CD14-positive monocyte (primary cell): Measurements from ENCODE around the gene KRTCAP3. TPM values are rescaled to one million over a fixed set of nuclear protein-coding genes. Genes with fewer than 3 reads are reported as not detected.

ENCODE experiments used
- DNase-seq, 3 donors: peaks; one replicate each; pipeline ENCODE4 v3.0.0-alpha.2; 2011 to 2022
- H2AFZ ChIP-seq: 2 replicates; pipeline ENCODE4 v1.6.0; 2012; ENCODE audit warnings: mild to moderate bottlenecking, low read depth, low read length, inconsistent platforms; ENCODE audit not compliant: insufficient read depth, poor library complexity, severe bottlenecking
- H3K27ac ChIP-seq, 2 donors: 1 replicate in 1 of 2; 2 replicates in 1 of 2; pipeline ENCODE4 v1.5.1; 2012 to 2013; ENCODE audit warnings: low read length in 2 of 2, control low read depth in 1 of 2, inconsistent platforms in 1 of 2, low read depth in 1 of 2, mild to moderate bottlenecking in 1 of 2
- H3K27me3 ChIP-seq, 2 donors: one replicate each; pipeline versions ENCODE4 v1.6.0 to v1.6.1; 2011 to 2013; ENCODE audit warnings: low read length in 2 of 2; ENCODE audit not compliant: control insufficient read depth in 2 of 2, insufficient read depth in 2 of 2
- H3K36me3 ChIP-seq, 2 donors: replicated peaks in 1 of 2; 1 replicate in 1 of 2; 2 replicates in 1 of 2; pipeline versions ENCODE4 v1.5.1 to v1.6.1; 2012 to 2013; ENCODE audit warnings: low read length in 2 of 2, control low read depth in 1 of 2, inconsistent platforms in 1 of 2, mild to moderate bottlenecking in 1 of 2; ENCODE audit not compliant: insufficient read depth in 2 of 2, control insufficient read depth in 1 of 2
- H3K4me1 ChIP-seq, 2 donors: 1 replicate in 1 of 2; 2 replicates in 1 of 2; pipeline versions ENCODE4 v1.5.1 to v1.6.1; 2012 to 2013; ENCODE audit warnings: low read length in 2 of 2, control low read depth in 1 of 2, inconsistent platforms in 1 of 2, mild to moderate bottlenecking in 1 of 2, moderate library complexity in 1 of 2; ENCODE audit not compliant: insufficient read depth in 2 of 2, control insufficient read depth in 1 of 2
- H3K4me2 ChIP-seq: replicated peaks from 2 replicates; pipeline ENCODE3; 2012; ENCODE audit warnings: low read length, moderate library complexity, mild to moderate bottlenecking; ENCODE audit not compliant: poor library complexity, severe bottlenecking; ENCODE audit errors: extremely low read depth
- H3K4me3 ChIP-seq, 3 experiments: fragments of 200-600 bp in 1 of 3; sonication (generic) in 1 of 3; replicated peaks in 1 of 3; 1 replicate in 2 of 3; 2 replicates in 1 of 3; pipeline ENCODE4 v1.5.1; 2011 to 2013; ENCODE audit warnings: low read length in 3 of 3, mild to moderate bottlenecking in 3 of 3, control low read depth in 2 of 3, low read depth in 2 of 3, inconsistent platforms in 1 of 3, moderate library complexity in 1 of 3
- H3K79me2 ChIP-seq: 2 replicates; pipeline ENCODE4 v1.6.0; 2012; ENCODE audit warnings: mild to moderate bottlenecking, control low read depth, inconsistent platforms, low read length, moderate library complexity; ENCODE audit not compliant: insufficient read depth
- H3K9ac ChIP-seq: 2 replicates; pipeline ENCODE4 v1.6.0; 2017; ENCODE audit warnings: low read length, mild to moderate bottlenecking; ENCODE audit not compliant: insufficient read depth, poor library complexity, severe bottlenecking
- H3K9me3 ChIP-seq, 2 donors: replicated peaks in 1 of 2; 1 replicate in 1 of 2; 2 replicates in 1 of 2; pipeline versions ENCODE4 v1.5.1 to v1.6.1; 2012 to 2013; ENCODE audit warnings: low read length in 2 of 2, control low read depth in 1 of 2; ENCODE audit not compliant: control insufficient read depth in 1 of 2, insufficient read depth in 1 of 2
- H4K20me1 ChIP-seq: 2 replicates; pipeline ENCODE4 v1.6.0; 2012; ENCODE audit warnings: mild to moderate bottlenecking, low read length, control low read depth, moderate library complexity; ENCODE audit not compliant: insufficient read depth
- H3K27ac Mint-ChIP-seq, 7 donors: one replicate each; pipeline ENCODE4 v1.8.0; 2020; ENCODE audit warnings: mild to moderate bottlenecking in 7 of 7, mixed read lengths in 7 of 7, moderate library complexity in 6 of 7, inconsistent platforms in 2 of 7
- H3K27me3 Mint-ChIP-seq, 3 donors: one replicate each; pipeline ENCODE4 v1.8.0; 2021 to 2022; ENCODE audit warnings: low read depth in 3 of 3, mild to moderate bottlenecking in 3 of 3, mixed read lengths in 3 of 3, moderate library complexity in 3 of 3, inconsistent platforms in 1 of 3
- H3K36me3 Mint-ChIP-seq, 2 donors: one replicate each; pipeline ENCODE4 v1.8.0; 2020; ENCODE audit warnings: mixed read lengths in 2 of 2, inconsistent platforms in 1 of 2, mild to moderate bottlenecking in 1 of 2
- H3K4me1 Mint-ChIP-seq: one replicate; pipeline ENCODE4 v1.8.0; 2020; ENCODE audit warnings: mild to moderate bottlenecking, mixed read lengths
- H3K4me3 Mint-ChIP-seq, 2 donors: one replicate each; pipeline ENCODE4 v1.8.0; 2020; ENCODE audit warnings: mild to moderate bottlenecking in 2 of 2, mixed read lengths in 2 of 2, moderate library complexity in 1 of 2
- H3K9me3 Mint-ChIP-seq, 7 donors: one replicate each; pipeline ENCODE4 v1.8.0; 2020 to 2022; ENCODE audit warnings: mixed read lengths in 7 of 7, mild to moderate bottlenecking in 6 of 7, moderate library complexity in 6 of 7, inconsistent platforms in 2 of 7
- WGBS: methylation state at CpG from one replicate; pipeline ENCODE4 v1.1.5; 2013; ENCODE audit warnings: missing lambda C conversion rate; ENCODE audit not compliant: insufficient coverage; 5-methylcytosine and 5-hydroxymethylcytosine counted together
- intact Hi-C, 2 donors: fragments of 100-400 bp; cut with micrococcal nuclease; formaldehyde crosslinking; loops; one replicate each; pipeline versions ENCODE4 v1.15.0 to v1.15.1; 2023
- polyA plus RNA-seq, 3 donors: library from polyadenylated mRNA; depleted of rRNA in 1 of 3; unstranded in 2 of 3; stranded (reverse) in 1 of 3; fragments of 300-500 nt in 2 of 3; fragments of >200 nt in 1 of 3; fragmentation: Illumina TruSeq in 2 of 3; gene quantifications; 1 replicate in 2 of 3; 2 replicates in 1 of 3; pipeline ENCODE4 v1.2.3, GENCODE V29; 2012 to 2021
- TF ChIP-seq, protein P1 (sequence below): fragments of 200-600 bp; IDR thresholded peaks from one replicate; pipeline ENCODE4 v1.8.0; 2022; ENCODE audit warnings: antibody characterized with exemption, mild to moderate bottlenecking

The KRTCAP3 gene
- polyA plus RNA-seq, 3 donors, result 2.5 TPM; not detected in 2

DNA sequence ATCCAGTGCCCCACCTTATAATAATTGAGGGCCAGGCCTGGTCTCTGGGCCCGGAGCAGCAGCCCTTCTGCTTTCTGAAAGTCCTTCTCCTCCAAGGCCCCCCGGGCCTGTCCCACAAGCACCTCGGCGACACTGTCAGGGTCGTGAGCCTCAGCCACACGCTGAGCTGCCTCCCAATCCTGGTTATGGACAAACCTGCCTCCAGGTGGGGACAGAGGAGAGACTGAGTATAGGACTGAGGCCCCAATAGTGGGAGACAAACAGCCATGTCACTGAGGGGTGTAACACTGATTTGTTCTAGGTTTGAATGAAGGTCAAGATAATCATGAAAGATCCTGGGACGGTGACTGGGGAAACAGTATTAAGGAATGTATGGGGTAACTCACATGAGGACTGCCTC lies 11.8 kb downstream of the KRTCAP3 start:
- Histone ChIP-seq H3K27me3 (no peaks in the 10 kb centered on the region), H3K36me3 (peaks cover 10 to 51% of the 10 kb centered on the region in 2 donors), H3K79me2 (no peaks in the 10 kb centered on the region), H4K20me1 (no peaks in the 10 kb centered on the region), H3K9me3 (no peaks in the 10 kb centered on the region), H3K9ac (no peak overlapping the region), H2AFZ (no peak overlapping the region), H3K4me2 (no peak overlapping the region), H3K27ac (no peak overlapping the region), H3K4me3 (no peak overlapping the region), H3K4me1 (no peaks in the 10 kb centered on the region)
- no peaks in the 10 kb centered on the region for H3K4me1 Mint-ChIP-seq
- peak overlapping the region in 2 of 7 donors; percentile 21 to 32 for H3K27ac Mint-ChIP-seq
- peaks cover 0 to 2% (median 0%) of the 10 kb centered on the region in 3 donors for H3K27me3 Mint-ChIP-seq
- H3K4me3 Mint-ChIP-seq, result no peak overlapping the region
- TF ChIP-seq, protein P1, sequence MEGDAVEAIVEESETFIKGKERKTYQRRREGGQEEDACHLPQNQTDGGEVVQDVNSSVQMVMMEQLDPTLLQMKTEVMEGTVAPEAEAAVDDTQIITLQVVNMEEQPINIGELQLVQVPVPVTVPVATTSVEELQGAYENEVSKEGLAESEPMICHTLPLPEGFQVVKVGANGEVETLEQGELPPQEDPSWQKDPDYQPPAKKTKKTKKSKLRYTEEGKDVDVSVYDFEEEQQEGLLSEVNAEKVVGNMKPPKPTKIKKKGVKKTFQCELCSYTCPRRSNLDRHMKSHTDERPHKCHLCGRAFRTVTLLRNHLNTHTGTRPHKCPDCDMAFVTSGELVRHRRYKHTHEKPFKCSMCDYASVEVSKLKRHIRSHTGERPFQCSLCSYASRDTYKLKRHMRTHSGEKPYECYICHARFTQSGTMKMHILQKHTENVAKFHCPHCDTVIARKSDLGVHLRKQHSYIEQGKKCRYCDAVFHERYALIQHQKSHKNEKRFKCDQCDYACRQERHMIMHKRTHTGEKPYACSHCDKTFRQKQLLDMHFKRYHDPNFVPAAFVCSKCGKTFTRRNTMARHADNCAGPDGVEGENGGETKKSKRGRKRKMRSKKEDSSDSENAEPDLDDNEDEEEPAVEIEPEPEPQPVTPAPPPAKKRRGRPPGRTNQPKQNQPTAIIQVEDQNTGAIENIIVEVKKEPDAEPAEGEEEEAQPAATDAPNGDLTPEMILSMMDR, result no peak
- 93% methylated on average over 3 of the region's 7 CpGs for WGBS
- peaks cover 32 to 42% of the 10 kb centered on the region in 2 donors for H3K36me3 Mint-ChIP-seq
- peaks cover 0 to 1% (median 0%) of the 10 kb centered on the region in 7 donors for H3K9me3 Mint-ChIP-seq
- intact Hi-C loops, result no loop called here
- DNase-seq, result no peak

DNA sequence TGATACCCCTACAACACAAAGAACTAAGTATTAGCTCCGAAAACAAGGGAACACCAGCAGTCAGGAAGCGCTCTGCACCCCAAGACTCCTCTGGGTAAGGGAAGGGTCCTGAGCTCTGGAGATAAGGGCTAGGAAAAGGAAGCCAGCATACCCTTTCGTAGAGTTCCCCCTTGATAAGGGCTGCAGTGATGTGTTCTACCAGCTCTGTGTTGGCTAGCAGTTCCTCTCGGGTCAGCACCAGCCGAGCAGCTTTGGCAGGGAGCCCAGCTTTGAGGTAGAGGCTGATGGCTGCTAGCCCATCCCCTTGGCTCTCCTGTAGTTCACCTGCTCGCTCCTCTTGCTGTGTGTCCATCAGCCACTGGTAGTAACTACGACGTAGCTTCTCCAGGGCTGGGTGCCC lies 18.9 kb downstream of the KRTCAP3 start:
- H3K4me1 Mint-ChIP-seq, result no peaks in the 10 kb centered on the region
- Histone ChIP-seq H3K27me3 (no peaks in the 10 kb centered on the region), H3K4me2 (no peak overlapping the region), H3K4me3 (no peak overlapping the region), H3K9me3 (no peaks in the 10 kb centered on the region), H3K36me3 (peaks cover 0 to 19% of the 10 kb centered on the region in 2 donors), H2AFZ (no peak overlapping the region), H3K27ac (no peak overlapping the region), H3K9ac (no peak overlapping the region), H3K79me2 (no peaks in the 10 kb centered on the region), H3K4me1 (no peaks in the 10 kb centered on the region), H4K20me1 (no peaks in the 10 kb centered on the region)
- TF ChIP-seq, protein P1, result no peak
- no peaks in the 10 kb centered on the region for H3K27me3 Mint-ChIP-seq
- no peak for DNase-seq
- H3K4me3 Mint-ChIP-seq, result no peak overlapping the region
- 48% methylated on average over 7 of the region's 8 CpGs for WGBS
- H3K9me3 Mint-ChIP-seq, result no peaks in the 10 kb centered on the region
- H3K27ac Mint-ChIP-seq, result no peak overlapping the region
- H3K36me3 Mint-ChIP-seq, result peaks cover 20 to 26% of the 10 kb centered on the region in 2 donors
- intact Hi-C loops, result no loop called here
